ENCODE results near the gene ERC2.

ERC2 gene

GRCh38 chr3:55907616-55908015 is 560.7 kb downstream of the ERC2 start:
- TF ChIP-seq ZFP3 (CRISPR knock-in tag; IDR thresholded peaks at IDR 0.05): no peak
- no peak for TF ChIP-seq PPARA (CRISPR knock-in tag; IDR thresholded peaks at IDR 0.05; ENCODE audit: borderline replicate concordance)
- ATAC-seq: no peak

DNA sequence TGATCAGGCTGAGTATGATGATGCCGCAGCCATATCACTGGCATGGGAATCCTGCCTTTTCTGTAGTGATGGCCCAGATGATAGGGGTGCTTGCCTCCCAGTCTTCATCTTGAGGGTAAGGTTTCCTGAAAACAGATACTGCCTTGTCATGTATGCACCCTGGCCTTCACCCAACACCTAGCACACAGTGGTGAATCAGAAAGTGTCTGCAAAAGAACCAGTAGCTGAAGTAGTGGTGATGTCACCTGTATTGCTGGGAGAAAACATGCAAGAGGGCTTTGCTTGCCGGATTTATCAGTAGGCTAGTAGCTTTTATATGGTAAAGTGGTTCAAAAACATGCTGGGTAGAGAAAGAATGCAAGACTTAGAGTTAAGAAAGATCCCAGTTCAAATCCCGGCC is 561.4 kb downstream of the ERC2 start:
- TF ChIP-seq TSHZ2 (CRISPR knock-in tag; IDR thresholded peaks at IDR 0.05) (no peak), TOX (CRISPR knock-in tag; IDR thresholded peaks at IDR 0.05; ENCODE audit: borderline replicate concordance) (no peak)
- ATAC-seq: no peak

DNA sequence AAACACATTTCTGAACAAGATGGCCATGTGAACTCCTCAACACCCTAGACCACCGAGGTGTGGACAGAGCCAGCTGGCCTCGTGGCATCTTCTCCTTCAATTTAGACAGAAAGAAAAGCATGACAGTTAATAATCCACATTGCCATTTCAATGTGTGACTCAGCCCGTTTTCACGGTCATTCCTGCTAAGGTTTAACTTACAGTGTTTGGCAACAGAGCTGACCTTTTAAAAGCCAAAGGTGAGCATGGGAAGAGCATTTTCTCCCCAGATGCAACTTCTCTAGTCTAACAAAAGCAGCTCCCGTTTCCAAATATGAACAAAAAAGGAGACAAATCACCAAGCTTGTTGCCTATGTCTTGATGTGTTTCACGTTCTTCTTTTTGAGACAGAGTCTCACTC is 563.6 kb downstream of the ERC2 start:
- TF ChIP-seq POU6F1 (CRISPR knock-in tag; IDR thresholded peaks at IDR 0.05; ENCODE audit: borderline replicate concordance, low read depth) (no peak), TCF4 (CRISPR knock-in tag; IDR thresholded peaks at IDR 0.05; ENCODE audit: borderline replicate concordance) (no peak), RARB (CRISPR knock-in tag; IDR thresholded peaks at IDR 0.05) (no peak), PPARA (CRISPR knock-in tag; IDR thresholded peaks at IDR 0.05; ENCODE audit: borderline replicate concordance) (no peak), TOX (CRISPR knock-in tag; IDR thresholded peaks at IDR 0.05; ENCODE audit: borderline replicate concordance) (no peak), ZNF70 (CRISPR knock-in tag; IDR thresholded peaks at IDR 0.05) (no peak), CREB5 (CRISPR knock-in tag; IDR thresholded peaks at IDR 0.05; ENCODE audit: low read depth) (no peak), TSHZ2 (CRISPR knock-in tag; IDR thresholded peaks at IDR 0.05) (no peak), ZNF565 (CRISPR knock-in tag; conservative IDR thresholded peaks at IDR 0.05; ENCODE audit: low read depth) (no peak), ZNF8 (CRISPR knock-in tag; IDR thresholded peaks at IDR 0.05) (no peak), ZC3H10 (CRISPR knock-in tag; IDR thresholded peaks at IDR 0.05) (no peak), ESRRG (CRISPR knock-in tag; IDR thresholded peaks at IDR 0.05) (no peak), ZFP3 (CRISPR knock-in tag; IDR thresholded peaks at IDR 0.05) (no peak), CSDC2 (CRISPR knock-in tag; IDR thresholded peaks at IDR 0.05) (no peak), ISL1 (CRISPR knock-in tag; IDR thresholded peaks at IDR 0.05) (no peak), GLIS3 (CRISPR knock-in tag; IDR thresholded peaks at IDR 0.05) (no peak)
- TF ChIP-seq, protein P1, sequence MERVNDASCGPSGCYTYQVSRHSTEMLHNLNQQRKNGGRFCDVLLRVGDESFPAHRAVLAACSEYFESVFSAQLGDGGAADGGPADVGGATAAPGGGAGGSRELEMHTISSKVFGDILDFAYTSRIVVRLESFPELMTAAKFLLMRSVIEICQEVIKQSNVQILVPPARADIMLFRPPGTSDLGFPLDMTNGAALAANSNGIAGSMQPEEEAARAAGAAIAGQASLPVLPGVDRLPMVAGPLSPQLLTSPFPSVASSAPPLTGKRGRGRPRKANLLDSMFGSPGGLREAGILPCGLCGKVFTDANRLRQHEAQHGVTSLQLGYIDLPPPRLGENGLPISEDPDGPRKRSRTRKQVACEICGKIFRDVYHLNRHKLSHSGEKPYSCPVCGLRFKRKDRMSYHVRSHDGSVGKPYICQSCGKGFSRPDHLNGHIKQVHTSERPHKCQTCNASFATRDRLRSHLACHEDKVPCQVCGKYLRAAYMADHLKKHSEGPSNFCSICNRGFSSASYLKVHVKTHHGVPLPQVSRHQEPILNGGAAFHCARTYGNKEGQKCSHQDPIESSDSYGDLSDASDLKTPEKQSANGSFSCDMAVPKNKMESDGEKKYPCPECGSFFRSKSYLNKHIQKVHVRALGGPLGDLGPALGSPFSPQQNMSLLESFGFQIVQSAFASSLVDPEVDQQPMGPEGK (CRISPR knock-in tag; IDR thresholded peaks at IDR 0.05; ENCODE audit: borderline replicate concordance): no peak
- TF ChIP-seq, protein P2, sequence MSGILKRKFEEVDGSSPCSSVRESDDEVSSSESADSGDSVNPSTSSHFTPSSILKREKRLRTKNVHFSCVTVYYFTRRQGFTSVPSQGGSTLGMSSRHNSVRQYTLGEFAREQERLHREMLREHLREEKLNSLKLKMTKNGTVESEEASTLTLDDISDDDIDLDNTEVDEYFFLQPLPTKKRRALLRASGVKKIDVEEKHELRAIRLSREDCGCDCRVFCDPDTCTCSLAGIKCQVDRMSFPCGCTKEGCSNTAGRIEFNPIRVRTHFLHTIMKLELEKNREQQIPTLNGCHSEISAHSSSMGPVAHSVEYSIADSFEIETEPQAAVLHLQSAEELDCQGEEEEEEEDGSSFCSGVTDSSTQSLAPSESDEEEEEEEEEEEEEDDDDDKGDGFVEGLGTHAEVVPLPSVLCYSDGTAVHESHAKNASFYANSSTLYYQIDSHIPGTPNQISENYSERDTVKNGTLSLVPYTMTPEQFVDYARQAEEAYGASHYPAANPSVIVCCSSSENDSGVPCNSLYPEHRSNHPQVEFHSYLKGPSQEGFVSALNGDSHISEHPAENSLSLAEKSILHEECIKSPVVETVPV (CRISPR knock-in tag; IDR thresholded peaks at IDR 0.05): no peak
- ATAC-seq: no peak

All from SK-N-SH treated with all-trans-retinoic acid at 6 μM for 48 hours (cell line).